BJ (cell line): ENCODE results near the gene MEGF6. TPM values are rescaled to one million over a fixed set of nuclear protein-coding genes. Genes with fewer than 3 reads are reported as not detected.

Experiments
- CTCF ChIA-PET: fragments of 350-600 bp; formaldehyde crosslinking; extraction: SDS; loops from one replicate; lab custom pipeline; 2021; ENCODE audit warnings: antibody characterized with exemption, inconsistent platforms; lab: Yijun Ruan, JAX
- POLR2A ChIA-PET: fragments of 300-600 bp; sonication (Branson Sonifier 250); formaldehyde crosslinking; extraction: SDS; loops from one replicate; lab custom pipeline; 2021; ENCODE audit warnings: antibody characterized with exemption; lab: Charles Lee
- DNase-seq: peaks from one replicate; pipeline ENCODE4 v3.0.0-alpha.2; 2011; ENCODE audit warnings: low read depth
- H3K27me3 ChIP-seq: 2 replicates; pipeline ENCODE4 v1.6.0; 2011; ENCODE audit warnings: low read length; ENCODE audit not compliant: control insufficient read depth, insufficient read depth
- H3K36me3 ChIP-seq: 2 replicates; pipeline ENCODE4 v1.5.1; 2011; ENCODE audit warnings: low read length; ENCODE audit not compliant: control insufficient read depth, insufficient read depth
- H3K4me3 ChIP-seq: 2 replicates; pipeline ENCODE4 v1.5.1; 2011; ENCODE audit warnings: low read depth, mild to moderate bottlenecking, control low read depth, low read length
- polyA plus RNA-seq: library from polyadenylated mRNA; depleted of rRNA; stranded (reverse); fragments of >200 nt; gene quantifications from 2 replicates; pipeline ENCODE4 v1.2.3, GENCODE V29; 2011
- TF ChIP-seq, protein P1 (sequence below): IDR thresholded peaks from 2 replicates; pipeline ENCODE4 v1.5.1; 2011; ENCODE audit warnings: low read depth, mild to moderate bottlenecking, control low read depth, inconsistent platforms, low read length, moderate library complexity; ENCODE audit not compliant: insufficient read depth

MEGF6 gene
- polyA plus RNA-seq, 1 experiment = 77.4 TPM

DNA sequence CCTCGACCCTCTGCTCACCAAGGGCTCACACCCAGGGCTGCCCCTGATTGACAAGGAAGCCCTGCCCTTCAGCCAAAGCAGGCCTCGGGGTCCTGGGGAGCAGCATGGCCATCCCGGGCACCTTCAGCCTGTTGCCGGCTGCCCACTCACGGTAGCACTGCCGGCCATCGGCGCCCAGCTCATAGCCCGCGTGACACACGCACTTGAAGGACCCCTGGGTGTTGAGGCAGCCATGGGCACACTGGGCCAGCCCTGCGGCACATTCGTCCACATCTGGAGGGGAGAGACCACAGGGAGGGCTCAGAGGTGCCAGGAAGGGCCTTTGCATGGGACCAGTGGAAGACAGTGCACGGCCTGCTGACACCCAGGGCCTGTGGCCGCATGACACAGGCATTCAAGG, 99.5 kb downstream of the MEGF6 start:
- Histone ChIP-seq H3K27me3 (no peaks in the 10 kb centered on the region), H3K36me3 (peaks cover 45% of the 10 kb centered on the region), H3K4me3 (no peak overlapping the region)
- TF ChIP-seq, protein P1, sequence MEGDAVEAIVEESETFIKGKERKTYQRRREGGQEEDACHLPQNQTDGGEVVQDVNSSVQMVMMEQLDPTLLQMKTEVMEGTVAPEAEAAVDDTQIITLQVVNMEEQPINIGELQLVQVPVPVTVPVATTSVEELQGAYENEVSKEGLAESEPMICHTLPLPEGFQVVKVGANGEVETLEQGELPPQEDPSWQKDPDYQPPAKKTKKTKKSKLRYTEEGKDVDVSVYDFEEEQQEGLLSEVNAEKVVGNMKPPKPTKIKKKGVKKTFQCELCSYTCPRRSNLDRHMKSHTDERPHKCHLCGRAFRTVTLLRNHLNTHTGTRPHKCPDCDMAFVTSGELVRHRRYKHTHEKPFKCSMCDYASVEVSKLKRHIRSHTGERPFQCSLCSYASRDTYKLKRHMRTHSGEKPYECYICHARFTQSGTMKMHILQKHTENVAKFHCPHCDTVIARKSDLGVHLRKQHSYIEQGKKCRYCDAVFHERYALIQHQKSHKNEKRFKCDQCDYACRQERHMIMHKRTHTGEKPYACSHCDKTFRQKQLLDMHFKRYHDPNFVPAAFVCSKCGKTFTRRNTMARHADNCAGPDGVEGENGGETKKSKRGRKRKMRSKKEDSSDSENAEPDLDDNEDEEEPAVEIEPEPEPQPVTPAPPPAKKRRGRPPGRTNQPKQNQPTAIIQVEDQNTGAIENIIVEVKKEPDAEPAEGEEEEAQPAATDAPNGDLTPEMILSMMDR = no peak
- ChIA-PET CTCF (no interaction called here), POLR2A (no interaction called here)
- DNase-seq = no peak

GRCh38 chr1:3511306-3511705, 100.0 kb downstream of the MEGF6 start:
- ChIA-PET CTCF (no interaction called here), POLR2A (no interaction called here)
- H3K4me3 ChIP-seq = no peak overlapping the region
- no peak for DNase-seq
- H3K36me3 ChIP-seq = peaks cover 44% of the 10 kb centered on the region
- TF ChIP-seq, protein P1 = no peak
- H3K27me3 ChIP-seq = no peaks in the 10 kb centered on the region

GRCh38 chr1:3510956-3511250, 100.4 kb downstream of the MEGF6 start:
- H3K36me3 ChIP-seq = peaks cover 47% of the 10 kb centered on the region
- CTCF ChIA-PET = no interaction called here
- H3K4me3 ChIP-seq = no peak overlapping the region
- POLR2A ChIA-PET = no interaction called here
- no peaks in the 10 kb centered on the region for H3K27me3 ChIP-seq
- TF ChIP-seq, protein P1 = no peak
- no peak for DNase-seq

GRCh38 chr1:3510136-3510955, 101.0 kb downstream of the MEGF6 start:
- TF ChIP-seq, protein P1 = no peak
- H3K4me3 ChIP-seq = no peak overlapping the region
- no peak for DNase-seq
- peaks cover 47% of the 10 kb centered on the region for H3K36me3 ChIP-seq
- CTCF ChIA-PET = no interaction called here
- H3K27me3 ChIP-seq = no peaks in the 10 kb centered on the region
- POLR2A ChIA-PET = no interaction called here

- Histone ChIP-seq H3K27me3 (no peaks in the 10 kb centered on the region), H3K36me3 (peaks cover 48% of the 10 kb centered on the region), H3K4me3 (no peak overlapping the region)
- DNase-seq = no peak
- POLR2A ChIA-PET = no interaction called here
- TF ChIP-seq, protein P1 = no peak
- CTCF ChIA-PET = interaction anchor here (1.0 kb wide), 1 partner anchor 19 kb away, joined by 3 read pairs; no protein-coding TSS in a partner anchor
Observed at GRCh38 chr1:3509721-3510120, 101.6 kb downstream of the MEGF6 start.
